PFSK-1 (cell line): Measurements from ENCODE around the gene SOX8.

Source experiments
- FOXP2 ChIP-seq: optimal IDR thresholded peaks from 2 replicates; pipeline ENCODE3; 2011; ENCODE audit warnings: borderline replicate concordance, control low read depth, inconsistent platforms; ENCODE audit not compliant: insufficient read depth; ENCODE audit errors: extremely low read length, extremely low read depth
- POLR2AphosphoS5 ChIP-seq: IDR thresholded peaks from 2 replicates; pipeline ENCODE4 v1.6.1; 2012; ENCODE audit warnings: low read depth, mild to moderate bottlenecking, control low read depth, low read length, moderate library complexity
- TAF1 ChIP-seq: IDR thresholded peaks from 2 replicates; pipeline ENCODE4 v1.6.1; 2012; ENCODE audit warnings: low read length, control low read depth, borderline replicate concordance; ENCODE audit not compliant: insufficient read depth
- TF ChIP-seq, protein P1 (sequence below), 2 experiments: IDR thresholded peaks; 2 replicates each; pipeline versions ENCODE4 v1.6.1 to v1.8.0; 2011 to 2012; ENCODE audit warnings: low read depth in 2 of 2, low read length in 2 of 2, control low read depth in 1 of 2, inconsistent platforms in 1 of 2, mild to moderate bottlenecking in 1 of 2, moderate library complexity in 1 of 2; ENCODE audit not compliant: insufficient read depth in 1 of 2

DNA sequence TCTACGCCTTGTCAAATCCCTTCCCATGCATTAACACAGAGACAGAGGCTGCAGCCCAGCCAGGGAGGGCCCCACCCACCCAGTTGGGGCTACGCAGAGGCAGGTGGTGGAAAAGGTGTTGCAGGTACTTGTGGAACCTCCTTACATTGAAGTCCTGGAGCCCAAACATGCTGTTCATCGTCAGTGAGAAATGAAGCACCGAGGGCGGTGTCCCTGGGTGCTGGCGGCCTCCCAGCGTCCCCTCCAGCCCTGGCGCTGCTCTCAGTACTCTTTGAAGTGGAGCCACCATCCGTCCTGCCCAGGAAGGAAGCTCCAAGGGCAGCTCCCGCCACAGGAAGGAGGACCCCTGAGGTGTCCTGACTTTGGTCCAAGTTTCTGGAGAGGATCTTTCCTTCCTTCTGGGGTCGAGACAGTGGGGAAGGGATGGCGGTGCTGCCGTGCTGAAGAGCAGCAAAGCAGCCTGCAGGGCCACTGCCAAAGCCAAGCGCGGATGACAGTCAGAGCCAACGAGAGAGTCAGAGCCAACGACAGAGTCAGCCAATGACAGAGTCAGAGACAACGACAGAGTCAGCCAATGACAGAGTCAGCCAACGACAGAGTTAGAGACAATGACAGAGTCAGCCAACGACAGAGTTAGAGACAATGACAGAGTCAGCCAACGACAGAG lies 34.2 kb upstream of the SOX8 start:
- no peak for TF ChIP-seq TAF1
- TF ChIP-seq POLR2AphosphoS5 = no peak
- TF ChIP-seq, protein P1, sequence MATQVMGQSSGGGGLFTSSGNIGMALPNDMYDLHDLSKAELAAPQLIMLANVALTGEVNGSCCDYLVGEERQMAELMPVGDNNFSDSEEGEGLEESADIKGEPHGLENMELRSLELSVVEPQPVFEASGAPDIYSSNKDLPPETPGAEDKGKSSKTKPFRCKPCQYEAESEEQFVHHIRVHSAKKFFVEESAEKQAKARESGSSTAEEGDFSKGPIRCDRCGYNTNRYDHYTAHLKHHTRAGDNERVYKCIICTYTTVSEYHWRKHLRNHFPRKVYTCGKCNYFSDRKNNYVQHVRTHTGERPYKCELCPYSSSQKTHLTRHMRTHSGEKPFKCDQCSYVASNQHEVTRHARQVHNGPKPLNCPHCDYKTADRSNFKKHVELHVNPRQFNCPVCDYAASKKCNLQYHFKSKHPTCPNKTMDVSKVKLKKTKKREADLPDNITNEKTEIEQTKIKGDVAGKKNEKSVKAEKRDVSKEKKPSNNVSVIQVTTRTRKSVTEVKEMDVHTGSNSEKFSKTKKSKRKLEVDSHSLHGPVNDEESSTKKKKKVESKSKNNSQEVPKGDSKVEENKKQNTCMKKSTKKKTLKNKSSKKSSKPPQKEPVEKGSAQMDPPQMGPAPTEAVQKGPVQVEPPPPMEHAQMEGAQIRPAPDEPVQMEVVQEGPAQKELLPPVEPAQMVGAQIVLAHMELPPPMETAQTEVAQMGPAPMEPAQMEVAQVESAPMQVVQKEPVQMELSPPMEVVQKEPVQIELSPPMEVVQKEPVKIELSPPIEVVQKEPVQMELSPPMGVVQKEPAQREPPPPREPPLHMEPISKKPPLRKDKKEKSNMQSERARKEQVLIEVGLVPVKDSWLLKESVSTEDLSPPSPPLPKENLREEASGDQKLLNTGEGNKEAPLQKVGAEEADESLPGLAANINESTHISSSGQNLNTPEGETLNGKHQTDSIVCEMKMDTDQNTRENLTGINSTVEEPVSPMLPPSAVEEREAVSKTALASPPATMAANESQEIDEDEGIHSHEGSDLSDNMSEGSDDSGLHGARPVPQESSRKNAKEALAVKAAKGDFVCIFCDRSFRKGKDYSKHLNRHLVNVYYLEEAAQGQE (IDR thresholded peaks at IDR 0.05; ENCODE audit: insufficient read depth in 1 of 2, low read depth in 2 of 2, low read length in 2 of 2) = no peak
- no peak for TF ChIP-seq FOXP2
